ENCODE data around the gene MIOS. TPM values are rescaled to one million over a fixed set of nuclear protein-coding genes. Genes with fewer than 3 reads are reported as not detected.

MIOS gene
- total RNA-seq, 6 donors from 2014 or later, result 14.0 to 47.6 (median 27.7) TPM

DNA sequence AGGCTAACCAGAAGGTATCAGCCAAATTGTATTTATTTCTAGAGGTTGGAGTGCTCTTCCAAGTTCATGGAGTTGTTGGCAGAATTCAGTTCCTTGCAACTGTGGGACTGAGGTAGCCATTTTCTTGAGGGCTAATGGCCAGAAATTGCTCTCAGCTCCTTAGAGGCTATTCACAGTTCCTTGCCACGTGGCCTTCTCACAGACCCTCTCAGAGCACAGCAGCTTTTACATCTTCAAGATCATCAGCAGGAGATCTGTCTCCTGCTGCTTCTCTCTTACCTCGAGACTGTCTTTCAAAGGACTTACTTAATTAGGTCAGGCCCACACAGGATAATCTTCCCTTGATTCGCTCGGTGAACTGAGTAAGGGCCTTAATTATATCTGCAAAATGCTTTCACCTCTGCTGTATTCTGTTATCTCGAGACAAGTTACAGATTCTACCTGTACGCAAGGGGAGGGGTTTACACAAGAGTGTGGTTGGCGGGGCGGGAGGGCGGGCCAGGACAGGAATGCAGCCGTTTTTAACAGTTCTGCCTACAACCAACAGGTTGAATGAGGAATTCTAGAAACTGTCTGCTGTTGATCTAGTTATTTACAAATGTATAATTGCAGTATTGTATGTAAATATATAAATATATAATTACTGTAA lies 15.0 kb downstream of the MIOS start:
- no peak overlapping the region for H3K27ac ChIP-seq
- 75 to 79% methylated on average over 10 of the region's 10 CpGs for WGBS, 2 donors
- ATAC-seq (ENCODE audit: low FRiP score in 2 of 2), result no peak

DNA sequence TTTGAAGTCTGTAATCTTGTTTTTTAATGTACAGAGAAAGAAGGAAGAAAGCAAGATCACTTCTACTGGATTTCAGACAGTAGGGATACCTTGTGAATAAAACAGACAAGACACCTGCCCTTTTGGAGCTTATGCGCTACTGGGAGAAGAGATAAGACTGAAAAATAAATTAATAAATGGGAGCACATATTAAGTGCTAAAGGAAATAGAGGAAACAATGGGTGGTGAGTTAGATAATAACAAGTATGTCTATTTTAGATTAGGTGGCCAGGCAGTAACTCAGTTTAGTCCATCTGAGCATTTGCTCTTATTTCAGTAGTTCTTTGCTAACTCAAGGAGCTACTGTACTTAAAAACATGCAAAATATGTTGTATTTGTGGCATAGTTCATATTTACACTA lies 15.9 kb downstream of the MIOS start:
- Histone ChIP-seq H3K36me3 (peaks cover 0 to 6% (median 1%) of the 10 kb centered on the region in 4 donors), H3K4me1 (peaks cover 0 to 4% (median 0%) of the 10 kb centered on the region in 4 donors), H3K27ac (no peak overlapping the region), H3K27me3 (no peaks in the 10 kb centered on the region), H3K9me3 (no peaks in the 10 kb centered on the region), H3K4me3 (no peak overlapping the region)
- 64 to 85% methylated on average over 1 of the region's 1 CpG for WGBS, 2 donors
- no peak for TF ChIP-seq EP300 (IDR thresholded peaks at IDR 0.05)
- no peak for TF ChIP-seq POLR2AphosphoS5 (IDR thresholded peaks at IDR 0.05)
- TF ChIP-seq, protein P1, sequence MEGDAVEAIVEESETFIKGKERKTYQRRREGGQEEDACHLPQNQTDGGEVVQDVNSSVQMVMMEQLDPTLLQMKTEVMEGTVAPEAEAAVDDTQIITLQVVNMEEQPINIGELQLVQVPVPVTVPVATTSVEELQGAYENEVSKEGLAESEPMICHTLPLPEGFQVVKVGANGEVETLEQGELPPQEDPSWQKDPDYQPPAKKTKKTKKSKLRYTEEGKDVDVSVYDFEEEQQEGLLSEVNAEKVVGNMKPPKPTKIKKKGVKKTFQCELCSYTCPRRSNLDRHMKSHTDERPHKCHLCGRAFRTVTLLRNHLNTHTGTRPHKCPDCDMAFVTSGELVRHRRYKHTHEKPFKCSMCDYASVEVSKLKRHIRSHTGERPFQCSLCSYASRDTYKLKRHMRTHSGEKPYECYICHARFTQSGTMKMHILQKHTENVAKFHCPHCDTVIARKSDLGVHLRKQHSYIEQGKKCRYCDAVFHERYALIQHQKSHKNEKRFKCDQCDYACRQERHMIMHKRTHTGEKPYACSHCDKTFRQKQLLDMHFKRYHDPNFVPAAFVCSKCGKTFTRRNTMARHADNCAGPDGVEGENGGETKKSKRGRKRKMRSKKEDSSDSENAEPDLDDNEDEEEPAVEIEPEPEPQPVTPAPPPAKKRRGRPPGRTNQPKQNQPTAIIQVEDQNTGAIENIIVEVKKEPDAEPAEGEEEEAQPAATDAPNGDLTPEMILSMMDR (IDR thresholded peaks at IDR 0.05), result no peak
- no peak for DNase-seq
- ATAC-seq (ENCODE audit: low FRiP score in 2 of 2), result no peak

More for the DNA sequence above, 15.0 kb downstream of the MIOS start:
- H3K9me3 ChIP-seq, result no peaks in the 10 kb centered on the region
- H3K36me3 ChIP-seq, result peaks cover 0 to 6% (median 1%) of the 10 kb centered on the region in 4 donors
- peaks cover 0 to 4% (median 0%) of the 10 kb centered on the region in 4 donors for H3K4me1 ChIP-seq
- TF ChIP-seq EP300 (IDR thresholded peaks at IDR 0.05), result no peak
- TF ChIP-seq, protein P1 (IDR thresholded peaks at IDR 0.05), result no peak
- no peak for TF ChIP-seq POLR2A (IDR thresholded peaks at IDR 0.05)
- TF ChIP-seq POLR2AphosphoS5 (IDR thresholded peaks at IDR 0.05), result no peak
- no peak overlapping the region for H3K4me3 ChIP-seq
- H3K27me3 ChIP-seq, result no peaks in the 10 kb centered on the region
- DNase-seq, result no peak

DNA sequence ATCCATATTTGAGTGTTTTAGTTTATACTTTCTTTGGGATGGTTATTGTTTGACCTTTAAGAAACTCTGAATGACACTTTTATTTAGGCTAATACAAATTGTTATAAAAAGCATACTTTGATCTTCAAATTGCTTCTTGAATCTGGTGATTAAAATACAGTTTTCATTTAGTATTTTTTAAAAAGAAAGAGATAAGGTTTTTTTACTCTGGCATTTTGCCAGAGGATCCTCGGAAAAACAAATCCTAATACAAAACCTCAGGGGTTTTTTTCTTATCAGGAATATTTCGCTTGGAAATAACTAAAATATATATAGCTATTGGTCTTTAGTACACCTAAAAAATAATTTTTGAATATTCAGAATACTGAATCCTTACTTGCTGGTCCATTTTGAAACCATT lies 17.0 kb downstream of the MIOS start:
- H3K9me3 ChIP-seq, result no peaks in the 10 kb centered on the region
- TF ChIP-seq POLR2A (IDR thresholded peaks at IDR 0.05) (no peak), POLR2AphosphoS5 (IDR thresholded peaks at IDR 0.05) (no peak), EP300 (IDR thresholded peaks at IDR 0.05) (no peak)
- TF ChIP-seq, protein P1 (IDR thresholded peaks at IDR 0.05), result no peak
- H3K4me3 ChIP-seq, result no peak overlapping the region
- H3K27me3 ChIP-seq, result no peaks in the 10 kb centered on the region
- H3K27ac ChIP-seq, result no peak overlapping the region
- no peak for ATAC-seq (ENCODE audit: low FRiP score in 2 of 2)
- peaks cover 0 to 6% (median 1%) of the 10 kb centered on the region in 4 donors for H3K36me3 ChIP-seq
- 75 to 81% methylated on average over 2 of the region's 2 CpGs for WGBS, 2 donors
- DNase-seq, result no peak
- H3K4me1 ChIP-seq, result no peaks in the 10 kb centered on the region

DNA sequence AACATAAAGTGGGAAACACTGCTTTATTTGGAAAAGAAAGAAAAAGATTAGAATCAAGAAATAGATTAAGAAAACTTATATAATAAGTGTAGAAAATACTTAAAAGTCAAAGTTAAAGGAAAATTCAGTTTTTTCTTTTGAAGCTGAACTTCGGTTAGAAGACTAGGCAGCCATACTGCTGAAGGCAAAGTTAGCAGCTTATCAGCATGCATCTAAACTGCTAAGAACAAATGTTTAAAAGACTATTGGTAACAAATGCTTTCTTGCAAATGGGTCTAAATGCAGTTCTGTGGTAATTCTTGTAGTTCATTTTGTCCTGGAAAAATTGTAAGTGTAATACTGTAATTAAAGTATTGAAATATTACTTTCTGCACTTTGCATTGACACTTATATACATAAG lies 18.0 kb downstream of the MIOS start:
- Histone ChIP-seq H3K4me1 (no peaks in the 10 kb centered on the region), H3K27me3 (no peaks in the 10 kb centered on the region), H3K27ac (no peak overlapping the region), H3K4me3 (no peak overlapping the region), H3K9me3 (no peaks in the 10 kb centered on the region), H3K36me3 (peaks cover 0 to 1% (median 0%) of the 10 kb centered on the region in 4 donors)
- TF ChIP-seq, protein P1 (IDR thresholded peaks at IDR 0.05), result no peak
- no peak for TF ChIP-seq EP300 (IDR thresholded peaks at IDR 0.05)
- no peak for TF ChIP-seq POLR2A (IDR thresholded peaks at IDR 0.05)
- no peak for TF ChIP-seq POLR2AphosphoS5 (IDR thresholded peaks at IDR 0.05)
- ATAC-seq (ENCODE audit: low FRiP score in 2 of 2) (no peak), DNase-seq (no peak)
- WGBS, 2 donors, result 93 to 94% methylated on average over 1 of the region's 1 CpG

Data from upper lobe of left lung (tissue), 6 donors.